Transverse colon (tissue), 4 donors: ENCODE data around the gene SRP68. TPM values are rescaled to one million over a fixed set of nuclear protein-coding genes. Genes with fewer than 3 reads are reported as not detected.

Source experiments
- DNase-seq: peaks from one replicate; pipeline ENCODE4 v3.0.0-alpha.2; 2019
- H3K27ac ChIP-seq, 4 donors: fragments of 200-600 bp; sonication (generic); 2 replicates each; pipeline ENCODE4 v1.5.1; 2016 to 2018; ENCODE audit warnings: inconsistent platforms in 4 of 4
- H3K27me3 ChIP-seq: fragments of 200-600 bp; sonication (generic); 2 replicates; pipeline ENCODE4 v1.5.1; 2017; ENCODE audit warnings: inconsistent platforms
- H3K36me3 ChIP-seq, 4 donors: fragments of 200-600 bp; sonication (generic); 2 replicates each; pipeline ENCODE4 v1.5.1; 2017 to 2019; ENCODE audit warnings: inconsistent platforms in 4 of 4
- H3K4me1 ChIP-seq, 4 donors: fragments of 200-600 bp; sonication (generic); 2 replicates each; pipeline ENCODE4 v1.5.1; 2017 to 2020; ENCODE audit warnings: inconsistent platforms in 4 of 4
- H3K4me3 ChIP-seq, 4 donors: fragments of 200-600 bp; sonication (generic); 1 replicate in 1 of 4; 2 replicates in 3 of 4; pipeline versions ENCODE4 v1.5.1 to v1.6.1; 2017 to 2019; ENCODE audit warnings: inconsistent platforms in 4 of 4
- H3K9me3 ChIP-seq, 2 donors: fragments of 200-600 bp; sonication (generic); 2 replicates each; pipeline ENCODE4 v1.5.1; 2017 to 2019; ENCODE audit warnings: inconsistent platforms in 2 of 2
- EP300 ChIP-seq: sonication (generic); formaldehyde crosslinking; IDR thresholded peaks from one replicate; pipeline ENCODE4 v1.6.1; 2017; ENCODE audit warnings: antibody characterized with exemption, low read depth
- POLR2A ChIP-seq: fragments of 450-650 bp; IDR thresholded peaks from one replicate; pipeline ENCODE4 v1.6.1; 2016; ENCODE audit warnings: antibody characterized with exemption, mild to moderate bottlenecking, moderate library complexity
- POLR2AphosphoS5 ChIP-seq, 3 donors: sonication (generic); formaldehyde crosslinking; IDR thresholded peaks; one replicate each; pipeline ENCODE4 v1.6.1; 2016; ENCODE audit warnings: antibody characterized with exemption in 3 of 3
- WGBS, 2 donors: methylation state at CpG; one replicate each; pipeline ENCODE4 v1.1.5; 2018; ENCODE audit warnings: low coverage in 1 of 2; 5-methylcytosine and 5-hydroxymethylcytosine counted together
- in situ Hi-C, 4 donors: fragments of 200-750 bp; cut with MboI; loops; one replicate each; pipeline versions ENCODE4 v1.15.0 to v1.15.1; 2017; ENCODE audit warnings: low sequenced_read_pairs in 3 of 4, low pct_ligation_motif_present in 1 of 4, low pct_unique_long_range_greater_than_20kb in 1 of 4
- intact Hi-C: fragments of 100-400 bp; cut with DNase I; formaldehyde crosslinking; loops from one replicate; pipeline ENCODE4 v1.15.1; 2023; ENCODE audit warnings: low total_unique reads
- small RNA-seq, 4 donors: library from RNA; depleted of rRNA; stranded (forward); fragments of <200 nt; gene quantifications; one replicate each; pipeline ENCODE3, GENCODE V24; 2016
- total RNA-seq, 4 donors: library from RNA; depleted of rRNA; stranded (reverse); fragments of >200 nt; gene quantifications; one replicate each; pipeline ENCODE4 v1.1.0, GENCODE V29; 2016

Gene SRP68
- total RNA-seq, 4 donors from 2014 or later = 11.6 to 44.8 (median 30.4) TPM

- DNase-seq = no peak
- no peak overlapping the region for H3K4me3 ChIP-seq
- H3K9me3 ChIP-seq = no peaks in the 10 kb centered on the region
- H3K36me3 ChIP-seq = no peaks in the 10 kb centered on the region
- intact Hi-C loops = no loop called here
- WGBS, 2 donors = 60 to 75% methylated on average over 2 to 5 of the region's 5 CpGs
- in situ Hi-C loops = loop anchor here in 1 of 4 donors (10.0 kb wide), 1 partner anchor 90 kb away; the partner anchor contains the start of gene MRPL38
- TF ChIP-seq POLR2A (no peak), POLR2AphosphoS5 (IDR thresholded peaks at IDR 0.05) (no peak)
- H3K27me3 ChIP-seq = no peaks in the 10 kb centered on the region
- peaks cover 10 to 63% (median 38%) of the 10 kb centered on the region in 4 donors for H3K4me1 ChIP-seq
- peak overlapping the region; percentile 84 to 91 (median 87) for H3K27ac ChIP-seq
Measured at GRCh38 chr17:75994802-75995370, 77.4 kb downstream of the SRP68 start.

- Histone ChIP-seq H3K4me1 (peaks cover 4 to 28% (median 12%) of the 10 kb centered on the region in 4 donors), H3K27me3 (no peaks in the 10 kb centered on the region), H3K36me3 (no peaks in the 10 kb centered on the region), H3K27ac (no peak overlapping the region), H3K4me3 (no peak overlapping the region), H3K9me3 (no peaks in the 10 kb centered on the region)
- intact Hi-C loops = no loop called here
- in situ Hi-C loops = loop anchor here in 1 of 4 donors (10.0 kb wide), 1 partner anchor 87 kb away; the partner anchor contains the start of gene MRPL38
- WGBS, 2 donors = 88 to 91% methylated on average over 2 to 9 of the region's 9 CpGs
- TF ChIP-seq POLR2A (no peak), POLR2AphosphoS5 (IDR thresholded peaks at IDR 0.05) (no peak), EP300 (no peak)
- no peak for DNase-seq
Measured at GRCh38 chr17:75991396-75991795, 80.9 kb downstream of the SRP68 start.

Small RNAs within 50 kb of the gene (small RNA-seq; reads per million reads assigned to genes)
- 0 to 0.28 (median 0) reads per million in 4 donors for gene MIR6868

Other genes starting within 250 kb of the SRP68 start
- gene UNC13D, start 228.1 kb downstream of the SRP68 start, total RNA-seq = 10 to 100 TPM in 3 of 4 donors, 1 to 10 TPM in 1; 3.0 to 48.3 (median 16.2) TPM
- 10 to 100 TPM; 27.7 to 75.1 (median 56.8) TPM for gene WBP2, start 217.2 kb downstream of the SRP68 start, total RNA-seq
- gene TRIM47, start 193.9 kb downstream of the SRP68 start, total RNA-seq = 100 to 1,000 TPM in 1 of 4 donors, 10 to 100 TPM in 3; 38.6 to 118 (median 41.0) TPM
- gene TRIM65, start 175.6 kb downstream of the SRP68 start, total RNA-seq = 10 to 100 TPM; 16.8 to 21.7 (median 20.5) TPM
- 100 to 1,000 TPM in 1 of 4 donors, 10 to 100 TPM in 3; 40.6 to 117 (median 48.5) TPM for gene MRPL38, start 167.6 kb downstream of the SRP68 start, total RNA-seq
- 10 to 100 TPM in 2 of 4 donors, 1 to 10 TPM in 2; 2.9 to 29.9 (median 7.9) TPM for gene FBF1, start 131.5 kb downstream of the SRP68 start, total RNA-seq
- gene ACOX1, start 93.4 kb downstream of the SRP68 start, total RNA-seq = 100 to 1,000 TPM in 3 of 4 donors, 10 to 100 TPM in 1; 37.0 to 254 (median 212) TPM
- gene TEN1, start 93.3 kb downstream of the SRP68 start, total RNA-seq = 100 to 1,000 TPM in 1 of 4 donors, 10 to 100 TPM in 3; 18.7 to 137 (median 20.7) TPM
- 10 to 100 TPM in 2 of 4 donors, 1 to 10 TPM in 1, not detected in 1; 5.4 to 24.6 (median 16.9) TPM for gene CDK3, start 71.7 kb downstream of the SRP68 start, total RNA-seq
- gene EVPL, start 45.2 kb downstream of the SRP68 start, total RNA-seq = 10 to 100 TPM; 17.1 to 23.7 (median 20.6) TPM
- 1 to 10 TPM in 3 of 4 donors, not detected in 1; 1.9 to 10.0 (median 3.2) TPM for gene GALR2, start 2.3 kb upstream of the SRP68 start, total RNA-seq
- gene ZACN, start 6.7 kb upstream of the SRP68 start, total RNA-seq = under 1 TPM in 1 of 4 donors, not detected in 3; 0.40 TPM
- 100 to 1,000 TPM in 2 of 4 donors, 10 to 100 TPM in 2; 88.0 to 143 (median 105) TPM for gene EXOC7, start 31.3 kb upstream of the SRP68 start, total RNA-seq
- gene FOXJ1, start 68.7 kb upstream of the SRP68 start, total RNA-seq = 1 to 10 TPM in 2 of 4 donors, under 1 TPM in 1, not detected in 1; 0.82 to 7.4 (median 1.9) TPM
- gene RNF157, start 168.0 kb upstream of the SRP68 start, total RNA-seq = 100 to 1,000 TPM in 1 of 4 donors, 10 to 100 TPM in 3; 32.5 to 164 (median 54.8) TPM
- 10 to 100 TPM; 25.5 to 51.2 (median 34.5) TPM for gene UBALD2, start 192.8 kb upstream of the SRP68 start, total RNA-seq
- 1 to 10 TPM; 1.6 to 2.6 (median 2.0) TPM for gene QRICH2, start 235.8 kb upstream of the SRP68 start, total RNA-seq